HCT116 (cell line): ENCODE results near the gene KCNJ10. TPM values are rescaled to one million over a fixed set of nuclear protein-coding genes. Genes with fewer than 3 reads are reported as not detected.

Experiments
- ATAC-seq: fragments of 200-7000 bp; cut with Tn5 transposase; 2 replicates; pipeline ENCODE4 v1.9.1; 2020; ENCODE audit warnings: mild to moderate bottlenecking, moderate library complexity
- BruUV-seq: library from RNA; stranded (reverse); fragments of 400-500 nt; replicated peaks from 2 replicates; lab custom pipeline; 2021; lab: Mats Ljungman, UMichigan
- CTCF ChIA-PET: fragments of 300-600 bp; sonication (Branson Sonifier 250); formaldehyde crosslinking; loops from one replicate; lab custom pipeline; 2021; ENCODE audit warnings: antibody characterized with exemption; lab: Charles Lee
- POLR2A ChIA-PET: fragments of 300-600, 350-600 bp; sonication (Branson Sonifier 250); formaldehyde crosslinking; loops from one replicate; lab custom pipeline; 2021; ENCODE audit warnings: antibody characterized with exemption; lab: Charles Lee
- RAD21 ChIA-PET, 2 experiments: fragments of 300-600 bp; sonication (Branson Sonifier 250); formaldehyde crosslinking; loops; one replicate each; lab custom pipeline; 2023; ENCODE audit warnings: low total read pairs in 2 of 2; ENCODE audit not compliant: uncharacterized antibody in 2 of 2, unreplicated experiment in 2 of 2, low non-redundant PET in 1 of 2; lab: Charles Lee
- DNase-seq: peaks from one replicate; pipeline ENCODE4 v3.0.0-alpha.2; 2010; ENCODE audit warnings: low read depth, low spot score
- H2AFZ ChIP-seq: fragments of 200-600 bp; shearing (Covaris generic), sonication (generic); 2 replicates; pipeline ENCODE4 v1.6.1; 2017; ENCODE audit warnings: low read depth, mixed run types, mixed read lengths, antibody characterized with exemption, low read length; ENCODE audit not compliant: poor library complexity, severe bottlenecking
- H3K27ac ChIP-seq: 2 replicates; pipeline ENCODE4 v1.5.1; 2012; ENCODE audit warnings: low read depth, low read length
- H3K27me3 ChIP-seq: fragments of 200-600 bp; sonication (generic); 2 replicates; pipeline ENCODE4 v1.6.1; 2016; ENCODE audit warnings: mixed run types, low read length, mixed read lengths; ENCODE audit not compliant: insufficient read depth
- H3K36me3 ChIP-seq, 2 experiments: fragments of 200-500 bp in 1 of 2; fragments of 200-600 bp in 1 of 2; sonication (Bioruptor generic) in 1 of 2; sonication (generic) in 1 of 2; 2 replicates each; pipeline versions ENCODE4 v1.5.1 to v1.6.1; 2014 to 2016; ENCODE audit warnings: low read length in 2 of 2, inconsistent platforms in 1 of 2, mixed read lengths in 1 of 2, mixed run types in 1 of 2; ENCODE audit not compliant: insufficient read depth in 2 of 2, control insufficient read depth in 1 of 2
- H3K4me1 ChIP-seq, 2 experiments: fragments of 200-600 bp in 1 of 2; sonication (generic) in 1 of 2; 2 replicates each; pipeline versions ENCODE4 v1.5.1 to v1.6.1; 2012 to 2017; ENCODE audit warnings: low read length in 2 of 2, inconsistent platforms in 1 of 2, mild to moderate bottlenecking in 1 of 2, mixed read lengths in 1 of 2, mixed run types in 1 of 2, moderate library complexity in 1 of 2; ENCODE audit not compliant: insufficient read depth in 2 of 2, control insufficient read depth in 1 of 2
- H3K4me2 ChIP-seq: fragments of 200-600 bp; sonication (generic); 2 replicates; pipeline ENCODE4 v1.6.1; 2017; ENCODE audit warnings: mixed run types, low read length, mixed read lengths
- H3K4me3 ChIP-seq, 2 experiments: fragments of 200-600 bp in 1 of 2; sonication (generic) in 1 of 2; replicated peaks in 1 of 2; 2 replicates each; pipeline ENCODE4 v1.5.1; 2011 to 2016; ENCODE audit warnings: low read length in 2 of 2, control low read depth in 1 of 2, low read depth in 1 of 2, mild to moderate bottlenecking in 1 of 2, mixed read lengths in 1 of 2, mixed run types in 1 of 2
- H3K79me2 ChIP-seq: fragments of 200-600 bp; sonication (generic); 2 replicates; pipeline ENCODE4 v1.6.1; 2017; ENCODE audit warnings: mild to moderate bottlenecking, mixed run types, low read length, moderate library complexity, mixed read lengths; ENCODE audit not compliant: insufficient read depth
- H3K9ac ChIP-seq: fragments of 200-600 bp; sonication (generic); 2 replicates; pipeline ENCODE4 v1.6.1; 2016; ENCODE audit warnings: low read length, mixed read lengths
- H3K9me2 ChIP-seq: fragments of 200-600 bp; sonication (generic), shearing (Covaris generic); 2 replicates; pipeline ENCODE4 v1.6.1; 2017; ENCODE audit warnings: mixed run types, mild to moderate bottlenecking, moderate library complexity; ENCODE audit not compliant: insufficient read depth
- H3K9me3 ChIP-seq, 2 experiments: fragments of 200-500 bp in 1 of 2; fragments of 200-600 bp in 1 of 2; sonication (Bioruptor generic) in 1 of 2; sonication (generic) in 1 of 2; 2 replicates each; pipeline ENCODE4 v1.6.1; 2014 to 2017; ENCODE audit warnings: low read length in 2 of 2, mixed read lengths in 2 of 2, inconsistent platforms in 1 of 2, low read depth in 1 of 2, mild to moderate bottlenecking in 1 of 2, mixed run types in 1 of 2, moderate library complexity in 1 of 2; ENCODE audit not compliant: control insufficient read depth in 1 of 2, insufficient read depth in 1 of 2
- H4K20me1 ChIP-seq: fragments of 200-600 bp; sonication (generic), shearing (Covaris generic); 2 replicates; pipeline ENCODE4 v1.6.1; 2017; ENCODE audit warnings: mixed run types, mild to moderate bottlenecking, moderate library complexity; ENCODE audit not compliant: insufficient read depth
- CEBPB ChIP-seq: IDR thresholded peaks from 2 replicates; pipeline ENCODE4 v1.6.1; 2012; ENCODE audit warnings: low read depth
- CTCF ChIP-seq, 3 experiments: fragments of 200-600 bp in 1 of 3; sonication (generic) in 1 of 3; IDR thresholded peaks in 2 of 3; conservative IDR thresholded peaks in 1 of 3; 2 replicates each; pipeline ENCODE4 v1.5.1; 2012 to 2017; ENCODE audit warnings: low read depth in 2 of 3, low read length in 2 of 3, antibody characterized with exemption in 1 of 3, borderline replicate concordance in 1 of 3, control low read depth in 1 of 3, mild to moderate bottlenecking in 1 of 3, mixed read lengths in 1 of 3, mixed run types in 1 of 3, moderate library complexity in 1 of 3; ENCODE audit not compliant: insufficient read depth in 1 of 3
- ELF1 ChIP-seq: IDR thresholded peaks from 2 replicates; pipeline ENCODE4 v1.6.1; 2012; ENCODE audit warnings: low read depth, borderline replicate concordance
- EZH2 ChIP-seq: fragments of 200-600 bp; sonication (generic); IDR thresholded peaks from 2 replicates; pipeline ENCODE4 v1.6.1; 2017; ENCODE audit warnings: antibody characterized with exemption, mixed run types
- EZH2phosphoT487 ChIP-seq: fragments of 200-600 bp; IDR thresholded peaks from 2 replicates; pipeline ENCODE4 v1.6.1; 2018; ENCODE audit warnings: antibody characterized with exemption, borderline replicate concordance
- FOSL1 ChIP-seq: IDR thresholded peaks from 2 replicates; pipeline ENCODE4 v1.6.1; 2012; ENCODE audit warnings: low read depth
- JUND ChIP-seq: IDR thresholded peaks from 2 replicates; pipeline ENCODE4 v1.6.1; 2012
- MAX ChIP-seq: IDR thresholded peaks from 2 replicates; pipeline ENCODE4 v1.6.1; 2012
- RAD21 ChIP-seq: IDR thresholded peaks from 2 replicates; pipeline ENCODE4 v1.6.1; 2012; ENCODE audit warnings: low read depth, mild to moderate bottlenecking
- REST ChIP-seq: IDR thresholded peaks from 2 replicates; pipeline ENCODE4 v1.6.1; 2012; ENCODE audit warnings: low read depth
- SP1 ChIP-seq: IDR thresholded peaks from 2 replicates; pipeline ENCODE4 v1.6.1; 2012; ENCODE audit warnings: low read depth
- SRF ChIP-seq: IDR thresholded peaks from 2 replicates; pipeline ENCODE4 v1.6.1; 2012; ENCODE audit warnings: low read depth
- YY1 ChIP-seq: IDR thresholded peaks from 2 replicates; pipeline ENCODE4 v1.6.1; 2011; ENCODE audit warnings: low read length, low read depth, moderate library complexity, mild to moderate bottlenecking; ENCODE audit not compliant: insufficient replicate concordance; ENCODE audit errors: extremely low read depth
- ZFX ChIP-seq: fragments of 450-650 bp; IDR thresholded peaks from 2 replicates; pipeline ENCODE4 v1.6.1; 2017
- intact Hi-C: fragments of 100-400 bp; cut with micrococcal nuclease; formaldehyde crosslinking; loops from 2 replicates; pipeline ENCODE4 v1.10.0; 2022
- total RNA-seq: library from RNA; stranded (reverse); gene quantifications from one replicate; pipeline ENCODE4 v1.2.1, GENCODE V29; 2021; ENCODE audit not compliant: unreplicated experiment

Gene KCNJ10
- total RNA-seq, 1 experiment from 2014 or later = 0.57 TPM

- Histone ChIP-seq H3K9ac (no peak overlapping the region), H3K9me2 (no peaks in the 10 kb centered on the region), H3K79me2 (no peaks in the 10 kb centered on the region), H3K4me3 (no peak overlapping the region), H3K36me3 (no peaks in the 10 kb centered on the region; a peak in 2 of 4 replicates), H2AFZ (no peak overlapping the region), H3K4me1 (no peaks in the 10 kb centered on the region; a peak in 1 of 4 replicates), H3K9me3 (no peaks in the 10 kb centered on the region), H4K20me1 (no peaks in the 10 kb centered on the region), H3K27me3 (0 out of 2 replicates have a peak, but pooled peaks cover 4% of the 10 kb centered on the region), H3K4me2 (no peak overlapping the region), H3K27ac (no peak overlapping the region)
- ATAC-seq (no peak), DNase-seq (no peak)
- ChIA-PET RAD21 (no interaction called here), POLR2A (no interaction called here), CTCF (interaction anchor here (0.7 to 3.8 kb wide), 7 partner anchors 8 to 290 kb away, joined by 3 to 30 read pairs (median 7); partner anchors contain the start of genes IGSF8 and NHLH1)
- no TSS peak for BruUV-seq
- TF ChIP-seq REST (no peak), EZH2 (no peak), YY1 (no peak)
- intact Hi-C loops = no loop called here
Measured at GRCh38 chr1:160087118-160087662, 17.2 kb upstream of the KCNJ10 start.

- Histone ChIP-seq H3K9me3 (no peaks in the 10 kb centered on the region), H3K79me2 (no peaks in the 10 kb centered on the region), H3K4me3 (no peak overlapping the region), H3K27ac (no peak overlapping the region), H3K27me3 (0 out of 2 replicates have a peak, but pooled peaks cover 4% of the 10 kb centered on the region), H4K20me1 (no peaks in the 10 kb centered on the region), H3K36me3 (no peaks in the 10 kb centered on the region; a peak in 1 of 4 replicates), H3K9ac (no peak overlapping the region), H3K4me2 (no peak overlapping the region), H3K9me2 (no peaks in the 10 kb centered on the region), H2AFZ (no peak overlapping the region), H3K4me1 (no peaks in the 10 kb centered on the region; a peak in 1 of 4 replicates)
- ATAC-seq (no peak), DNase-seq (no peak)
- no peak for TF ChIP-seq EZH2phosphoT487
- no peak for TF ChIP-seq RAD21
- no peak for TF ChIP-seq JUND
- TF ChIP-seq EZH2 = no peak
- TF ChIP-seq MAX = no peak
- TF ChIP-seq CEBPB = no peak
- TF ChIP-seq ELF1 = no peak
- TF ChIP-seq SRF = no peak
- TF ChIP-seq SP1 = no peak
- no peak for TF ChIP-seq CTCF (IDR thresholded peaks at IDR 0.05 in 2 of 3, conservative IDR thresholded peaks at IDR 0.05 in 1 of 3; ENCODE audit: borderline replicate concordance in 1 of 3, insufficient read depth in 1 of 3, low read depth in 2 of 3, low read length in 2 of 3)
- no peak for TF ChIP-seq ZFX
- no peak for TF ChIP-seq FOSL1
- CTCF ChIA-PET = interaction anchor here (0.7 to 3.8 kb wide), 12 partner anchors 8 to 291 kb away, joined by 3 to 30 read pairs (median 6); partner anchors contain the start of genes DCAF8 and IGSF8
- RAD21 ChIA-PET = interaction anchor here in 1 of 2 experiments (1.1 kb wide), 1 partner anchor 166 kb away, joined by 3 read pairs; no protein-coding TSS in a partner anchor
- intact Hi-C loops = no loop called here
- POLR2A ChIA-PET = no interaction called here
- BruUV-seq = no TSS peak
Measured at GRCh38 chr1:160086456-160086892, 16.5 kb upstream of the KCNJ10 start.
